ENCODE measurements around the gene OR51I1.

The OR51I1 gene

DNA sequence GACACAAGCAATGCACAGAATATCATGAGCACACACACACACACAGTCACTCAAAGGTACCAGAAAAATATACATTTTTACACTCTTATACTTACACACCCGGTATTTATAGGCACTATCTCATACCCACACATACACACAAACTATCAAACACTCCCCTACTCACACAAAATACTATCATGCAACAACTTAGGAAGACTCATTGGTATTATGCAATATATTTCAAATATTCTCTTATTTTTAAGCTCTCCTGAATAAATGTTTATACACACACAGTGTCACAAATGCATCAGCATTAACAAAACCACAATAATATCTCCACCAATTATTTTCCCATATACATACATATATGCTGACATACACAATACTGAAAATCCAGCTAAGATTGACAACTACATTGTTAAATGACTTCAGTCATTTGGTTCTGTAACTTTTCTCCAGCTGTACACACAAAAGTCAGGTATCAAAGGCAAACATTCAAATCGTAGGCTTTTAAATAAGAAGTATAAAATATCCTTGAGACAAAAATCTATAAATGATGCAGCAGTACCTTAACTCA, 2.6 kb upstream of the OR51I1 start:
- TF ChIP-seq, protein P1, sequence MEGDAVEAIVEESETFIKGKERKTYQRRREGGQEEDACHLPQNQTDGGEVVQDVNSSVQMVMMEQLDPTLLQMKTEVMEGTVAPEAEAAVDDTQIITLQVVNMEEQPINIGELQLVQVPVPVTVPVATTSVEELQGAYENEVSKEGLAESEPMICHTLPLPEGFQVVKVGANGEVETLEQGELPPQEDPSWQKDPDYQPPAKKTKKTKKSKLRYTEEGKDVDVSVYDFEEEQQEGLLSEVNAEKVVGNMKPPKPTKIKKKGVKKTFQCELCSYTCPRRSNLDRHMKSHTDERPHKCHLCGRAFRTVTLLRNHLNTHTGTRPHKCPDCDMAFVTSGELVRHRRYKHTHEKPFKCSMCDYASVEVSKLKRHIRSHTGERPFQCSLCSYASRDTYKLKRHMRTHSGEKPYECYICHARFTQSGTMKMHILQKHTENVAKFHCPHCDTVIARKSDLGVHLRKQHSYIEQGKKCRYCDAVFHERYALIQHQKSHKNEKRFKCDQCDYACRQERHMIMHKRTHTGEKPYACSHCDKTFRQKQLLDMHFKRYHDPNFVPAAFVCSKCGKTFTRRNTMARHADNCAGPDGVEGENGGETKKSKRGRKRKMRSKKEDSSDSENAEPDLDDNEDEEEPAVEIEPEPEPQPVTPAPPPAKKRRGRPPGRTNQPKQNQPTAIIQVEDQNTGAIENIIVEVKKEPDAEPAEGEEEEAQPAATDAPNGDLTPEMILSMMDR (IDR thresholded peaks at IDR 0.05; ENCODE audit: control insufficient read depth, insufficient read depth, low read depth, low read length, missing control alignments): no peak
- no peak overlapping the region for H3K4me3 ChIP-seq (ENCODE audit: control insufficient read depth, low read depth, low read length)
- DNase-seq (ENCODE audit: low read depth): no peak

DNA sequence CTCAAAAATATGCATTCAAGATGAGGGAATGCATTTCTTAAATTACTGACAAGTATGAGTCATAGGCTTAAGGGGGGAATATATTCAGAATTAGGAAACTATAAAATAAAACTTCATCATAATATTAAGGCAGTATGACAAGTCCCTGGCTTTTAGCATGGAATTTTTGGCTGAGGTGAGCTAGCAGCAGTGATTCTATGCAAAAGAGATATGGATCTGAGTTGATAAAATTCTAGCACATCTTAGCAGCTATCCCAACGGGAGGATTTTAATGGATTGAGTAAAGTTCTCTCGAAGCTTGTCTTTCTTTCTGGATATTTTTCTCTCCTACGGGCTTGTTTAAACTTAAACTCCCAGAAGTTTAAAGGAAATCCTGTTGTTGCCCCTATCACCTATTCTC, 18.2 kb downstream of the OR51I1 start:
- no peak for DNase-seq (ENCODE audit: low read depth)
- H3K4me3 ChIP-seq (ENCODE audit: control insufficient read depth, low read depth, low read length): no peak overlapping the region
- TF ChIP-seq, protein P1 (IDR thresholded peaks at IDR 0.05; ENCODE audit: control insufficient read depth, insufficient read depth, low read depth, low read length, missing control alignments): no peak

DNA sequence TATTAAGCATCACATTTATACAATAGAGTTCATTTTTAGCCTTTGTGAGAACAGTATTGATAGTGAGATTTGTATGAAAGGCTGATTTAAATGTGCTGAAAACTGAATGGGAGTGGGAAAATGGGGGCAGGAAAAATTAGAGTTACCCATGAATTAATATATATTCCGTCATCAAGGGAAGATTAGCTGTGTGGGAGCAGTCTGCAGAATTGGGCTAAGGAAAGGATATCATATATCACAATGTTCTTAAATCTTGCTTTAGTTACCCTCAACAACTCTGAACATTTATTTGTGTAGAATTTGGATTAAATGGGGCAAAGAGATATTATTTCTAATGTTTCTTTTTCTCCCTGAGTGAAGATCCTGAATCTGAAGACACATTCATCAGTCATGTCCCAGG, 19.5 kb downstream of the OR51I1 start, which contains the start of gene OR51Q1:
TSS of gene OR51Q1 (plus strand) at position 301 of the 400 bp plus-strand sequence. CDS start at position 391, 90 bp downstream.
- no peak within 1 kb of the TSS for H3K4me3 ChIP-seq (ENCODE audit: control insufficient read depth, low read depth, low read length)
- no peak for DNase-seq (ENCODE audit: low read depth)
- TF ChIP-seq, protein P1 (IDR thresholded peaks at IDR 0.05; ENCODE audit: control insufficient read depth, insufficient read depth, low read depth, low read length, missing control alignments): no peak

DNA sequence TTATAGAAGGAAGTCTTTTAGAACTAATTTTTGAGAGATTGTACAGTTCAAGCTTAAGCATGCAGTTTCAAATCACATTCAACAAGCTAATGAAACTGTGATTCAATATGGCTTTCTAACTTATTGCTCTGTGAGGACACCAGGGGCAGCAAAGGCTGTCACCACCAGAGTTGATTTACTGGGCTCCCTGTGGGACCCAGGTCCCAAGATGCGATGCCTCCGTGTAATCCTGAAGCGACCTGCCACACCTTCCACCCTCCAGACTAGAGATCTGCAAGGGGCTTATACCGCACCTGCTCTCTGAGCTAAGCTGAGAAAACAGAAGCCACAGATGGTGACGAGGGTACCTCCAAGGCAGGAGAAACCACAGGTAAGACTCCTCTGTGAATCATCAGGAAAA, 20.3 kb downstream of the OR51I1 start:
- TF ChIP-seq, protein P1 (IDR thresholded peaks at IDR 0.05; ENCODE audit: control insufficient read depth, insufficient read depth, low read depth, low read length, missing control alignments): no peak
- DNase-seq (ENCODE audit: low read depth): no peak
- no peak overlapping the region for H3K4me3 ChIP-seq (ENCODE audit: control insufficient read depth, low read depth, low read length)

DNA sequence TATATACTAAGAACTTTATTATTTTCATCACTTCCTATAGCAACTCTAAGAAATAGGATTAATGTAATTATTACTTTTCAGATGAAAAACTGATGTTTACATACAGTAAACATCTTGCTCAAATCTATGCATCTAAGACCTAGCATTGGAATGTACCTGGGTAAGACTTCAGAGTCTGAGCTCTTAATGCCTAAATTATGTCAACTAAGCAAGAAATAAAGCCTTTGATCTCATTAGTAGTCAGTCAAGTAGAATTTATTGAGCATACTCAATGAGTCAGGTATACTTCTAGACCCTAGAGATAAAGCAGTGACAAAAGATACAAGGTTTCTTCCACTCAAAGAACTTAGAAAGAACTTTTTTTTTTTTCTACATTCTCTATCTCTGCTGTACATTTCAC, 36.1 kb downstream of the OR51I1 start:
- DNase-seq (ENCODE audit: low read depth): no peak

DNA sequence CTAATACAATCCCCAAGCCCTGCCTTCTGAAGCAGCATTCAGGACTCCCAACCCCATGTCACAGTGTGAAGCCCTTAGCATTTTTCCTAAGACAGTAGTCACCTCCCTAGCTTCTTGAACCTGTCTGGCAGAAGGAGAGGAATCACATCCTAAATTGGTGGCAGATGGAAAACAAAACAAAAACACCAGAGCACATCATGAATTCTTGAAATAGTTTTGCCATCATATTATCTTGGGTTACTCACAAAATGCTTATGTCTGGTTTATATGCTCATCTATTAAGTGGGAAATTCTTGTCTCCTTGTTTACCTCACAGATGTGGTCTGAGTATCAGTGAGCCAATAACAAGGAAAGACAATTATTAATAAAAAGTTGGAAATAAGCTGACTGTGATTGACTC, 42.4 kb downstream of the OR51I1 start:
- TF ChIP-seq, protein P1 (IDR thresholded peaks at IDR 0.05; ENCODE audit: control insufficient read depth, insufficient read depth, low read depth, low read length, missing control alignments): no peak
- no peak for DNase-seq (ENCODE audit: low read depth)
- no peak overlapping the region for H3K4me3 ChIP-seq (ENCODE audit: control insufficient read depth, low read depth, low read length)

More for the DNA sequence above, 36.1 kb downstream of the OR51I1 start:
- H3K4me3 ChIP-seq (ENCODE audit: control insufficient read depth, low read depth, low read length): no peak overlapping the region
- TF ChIP-seq, protein P1 (IDR thresholded peaks at IDR 0.05; ENCODE audit: control insufficient read depth, insufficient read depth, low read depth, low read length, missing control alignments): no peak

All from AG09309 (cell line).